ENCODE data around the gene MLN. TPM values are rescaled to one million over a fixed set of nuclear protein-coding genes. Genes with fewer than 3 reads are reported as not detected.

The MLN gene
- total and polyA plus RNA-seq, 2 donors (not counting 3 experiments of a cell fraction or from before 2014, with no cell fraction given), result not detected

DNA sequence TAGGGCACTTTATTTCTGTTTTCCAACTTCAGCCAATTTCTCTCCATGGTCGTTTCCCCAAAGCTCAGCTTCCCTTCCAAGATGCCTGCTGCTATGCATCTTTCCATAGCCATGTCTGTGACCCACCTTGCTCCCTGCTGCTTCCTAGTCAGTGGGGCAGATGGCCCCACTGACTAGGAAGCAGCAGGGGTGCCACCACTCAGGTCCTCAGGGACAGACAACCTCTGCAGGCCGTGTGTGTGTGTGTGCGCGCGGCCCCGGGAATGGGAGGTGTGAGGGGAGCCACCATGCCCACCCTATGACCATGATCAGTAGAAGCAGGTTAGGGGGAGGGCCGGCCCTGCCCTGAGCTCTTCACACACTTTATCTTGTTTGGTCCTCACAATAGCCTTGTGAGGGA, 54.4 kb downstream of the MLN start:
- no peak for TF ChIP-seq JUN (IDR thresholded peaks at IDR 0.05; ENCODE audit: borderline replicate concordance, insufficient read depth, insufficient read length, low read depth)
- no peak for TF ChIP-seq POLR2A (IDR thresholded peaks at IDR 0.05; ENCODE audit: low read depth, low read length)
- H2AFZ ChIP-seq (ENCODE audit: low read depth, low read length), result no peak overlapping the region
- H3K9ac ChIP-seq (replicated peaks; ENCODE audit: extremely low read depth, insufficient read depth, low read length), result no peak overlapping the region
- H3K36me3 ChIP-seq (ENCODE audit: control insufficient read depth in 2 of 2, extremely low read depth in 1 of 2, insufficient read depth in 2 of 2, low read length in 2 of 2), result no peaks in the 10 kb centered on the region
- FAIRE-seq, result no peak
- POLR2A ChIA-PET, result no interaction called here
- no TSS peak for BruUV-seq (replicated peaks)
- DNase-seq (ENCODE audit: low read depth, low spot score), result no peak
- intact Hi-C loops (cut with micrococcal nuclease) (no loop called here), dilution Hi-C loops (cut with MboI; ENCODE audit: extremely low pct_ligation_motif_present, low sequenced_read_pairs) (no loop called here)
- H3K4me2 ChIP-seq (ENCODE audit: insufficient read depth, low read length), result no peak overlapping the region
- no peak overlapping the region for H3K4me3 ChIP-seq (replicated peaks in 1 of 3; ENCODE audit: insufficient read depth in 1 of 3, low read depth in 1 of 3, low read length in 3 of 3)
- H3K27me3 ChIP-seq (ENCODE audit: control insufficient read depth in 2 of 2, insufficient read depth in 2 of 2, low read length in 2 of 2), result peaks cover 0 to 2% of the 10 kb centered on the region in 2 experiments
- CTCF ChIA-PET, result no interaction called here
- no peaks in the 10 kb centered on the region for H3K4me1 ChIP-seq (ENCODE audit: control insufficient read depth, extremely low read depth, insufficient read depth, low read length)
- no peak overlapping the region for H3K27ac ChIP-seq (ENCODE audit: insufficient read depth, low read depth, low read length)
- H4K20me1 ChIP-seq (replicated peaks; ENCODE audit: control insufficient read depth, extremely low read depth, insufficient read depth, low read length), result no peaks in the 10 kb centered on the region
- H3K9me1 ChIP-seq (replicated peaks; ENCODE audit: control insufficient read depth, extremely low read depth, insufficient read depth, low read length), result no peaks in the 10 kb centered on the region
- H3K79me2 ChIP-seq (ENCODE audit: control insufficient read depth, insufficient read depth, low read length), result no peaks in the 10 kb centered on the region
- H3K9me3 ChIP-seq (replicated peaks; ENCODE audit: control insufficient read depth, insufficient read depth, low read length), result no peaks in the 10 kb centered on the region

DNA sequence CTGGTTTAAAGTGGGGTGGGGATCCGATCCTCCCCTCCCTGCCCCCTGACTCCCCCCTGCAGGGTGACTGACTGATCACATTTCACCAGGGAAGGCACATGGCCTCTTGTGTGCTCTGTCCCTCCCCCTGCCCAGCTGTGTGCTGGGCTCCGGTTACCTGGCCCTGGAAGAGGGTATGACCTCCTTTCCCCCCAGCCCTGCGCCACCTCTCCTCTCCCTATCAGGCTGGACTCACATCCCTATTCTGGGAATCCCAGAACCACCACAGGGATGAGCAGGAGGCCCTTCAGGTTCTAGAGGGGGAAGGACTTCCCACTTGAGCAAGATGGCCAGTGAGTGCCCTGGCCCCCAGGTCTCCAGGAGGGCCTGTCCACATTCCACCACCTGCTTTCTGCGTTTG, 55.0 kb downstream of the MLN start:
- no peak for FAIRE-seq
- no peaks in the 10 kb centered on the region for H3K79me2 ChIP-seq (ENCODE audit: control insufficient read depth, insufficient read depth, low read length)
- CTCF ChIA-PET, result interaction anchor here (0.7 to 7.7 kb wide), 2 partner anchors 128 to 278 kb away, joined by 3 to 122 read pairs; partner anchors contain the start of gene ITPR3
- no peak overlapping the region for H3K4me3 ChIP-seq (replicated peaks in 1 of 3; ENCODE audit: insufficient read depth in 1 of 3, low read depth in 1 of 3, low read length in 3 of 3)
- H3K27ac ChIP-seq (ENCODE audit: insufficient read depth, low read depth, low read length), result no peak overlapping the region
- no peaks in the 10 kb centered on the region for H3K4me1 ChIP-seq (ENCODE audit: control insufficient read depth, extremely low read depth, insufficient read depth, low read length)
- DNase-seq (ENCODE audit: low read depth, low spot score), result no peak
- H3K9me1 ChIP-seq (replicated peaks; ENCODE audit: control insufficient read depth, extremely low read depth, insufficient read depth, low read length), result no peaks in the 10 kb centered on the region
- H3K27me3 ChIP-seq (ENCODE audit: control insufficient read depth in 2 of 2, insufficient read depth in 2 of 2, low read length in 2 of 2), result peaks cover 0 to 3% of the 10 kb centered on the region in 2 experiments
- TF ChIP-seq JUN (IDR thresholded peaks at IDR 0.05; ENCODE audit: borderline replicate concordance, insufficient read depth, insufficient read length, low read depth) (no peak), FOS (IDR thresholded peaks at IDR 0.05; ENCODE audit: borderline replicate concordance, insufficient read depth, low read length) (no peak), EZH2 (IDR thresholded peaks at IDR 0.05; ENCODE audit: borderline replicate concordance, low read depth, low read length, severe bottlenecking) (no peak)
- TF ChIP-seq, protein P1, sequence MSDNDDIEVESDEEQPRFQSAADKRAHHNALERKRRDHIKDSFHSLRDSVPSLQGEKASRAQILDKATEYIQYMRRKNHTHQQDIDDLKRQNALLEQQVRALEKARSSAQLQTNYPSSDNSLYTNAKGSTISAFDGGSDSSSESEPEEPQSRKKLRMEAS (IDR thresholded peaks at IDR 0.05; ENCODE audit: insufficient read depth, insufficient read length), result no peak
- no peaks in the 10 kb centered on the region for H3K9me3 ChIP-seq (replicated peaks; ENCODE audit: control insufficient read depth, insufficient read depth, low read length)
- H2AFZ ChIP-seq (ENCODE audit: low read depth, low read length), result no peak overlapping the region
- dilution Hi-C loops (cut with MboI; ENCODE audit: extremely low pct_ligation_motif_present, low sequenced_read_pairs), result no loop called here
- POLR2A ChIA-PET, result no interaction called here
- no peaks in the 10 kb centered on the region for H3K36me3 ChIP-seq (ENCODE audit: control insufficient read depth in 2 of 2, extremely low read depth in 1 of 2, insufficient read depth in 2 of 2, low read length in 2 of 2)
- intact Hi-C loops (cut with micrococcal nuclease), result no loop called here
- no TSS peak for BruUV-seq (replicated peaks)
- no peak overlapping the region for H3K4me2 ChIP-seq (ENCODE audit: insufficient read depth, low read length)
- no peak overlapping the region for H3K9ac ChIP-seq (replicated peaks; ENCODE audit: extremely low read depth, insufficient read depth, low read length)
- no peaks in the 10 kb centered on the region for H4K20me1 ChIP-seq (replicated peaks; ENCODE audit: control insufficient read depth, extremely low read depth, insufficient read depth, low read length)
